RWPE2 (cell line): ENCODE measurements around the gene PAPLN.
A peak's percentile ranks its signal among the peaks of the same experiment; 100 is the strongest.

Experiments
- ATAC-seq: fragments of 200-7000 bp; cut with Tn5 transposase; 3 replicates; pipeline ENCODE4 v1.9.1; 2021; ENCODE audit warnings: low read depth
- DNase-seq: peaks from one replicate; pipeline ENCODE4 v3.0.0-alpha.2; 2020; ENCODE audit warnings: low spot score
- H3K27ac ChIP-seq: fragments of 450-650 bp; 2 replicates; pipeline ENCODE4 v1.5.1; 2017; ENCODE audit warnings: mild to moderate bottlenecking; ENCODE audit not compliant: poor library complexity, severe bottlenecking
- H3K27me3 ChIP-seq: fragments of 250-450 bp; sonication (Bioruptor Pico); 2 replicates; pipeline ENCODE4 v1.5.1; 2021; ENCODE audit warnings: mild to moderate bottlenecking, moderate library complexity; ENCODE audit not compliant: insufficient read depth, poor library complexity, severe bottlenecking
- H3K36me3 ChIP-seq: fragments of 250-450 bp; sonication (Bioruptor Pico); 2 replicates; pipeline ENCODE4 v1.5.1; 2020; ENCODE audit warnings: low read depth, mild to moderate bottlenecking, moderate library complexity
- H3K4me1 ChIP-seq: fragments of 250-450 bp; sonication (Bioruptor Pico); 2 replicates; pipeline ENCODE4 v1.5.1; 2021; ENCODE audit warnings: mild to moderate bottlenecking, moderate library complexity; ENCODE audit not compliant: insufficient read depth, poor library complexity, severe bottlenecking
- H3K4me3 ChIP-seq: fragments of 250-450 bp; sonication (Bioruptor Pico); 2 replicates; pipeline ENCODE4 v1.5.1; 2021; ENCODE audit warnings: mild to moderate bottlenecking, moderate library complexity; ENCODE audit not compliant: severe bottlenecking
- H3K9me3 ChIP-seq: fragments of 250-450 bp; sonication (Bioruptor Pico); 2 replicates; pipeline ENCODE4 v1.5.1; 2021; ENCODE audit warnings: mild to moderate bottlenecking, moderate library complexity; ENCODE audit not compliant: severe bottlenecking
- TF ChIP-seq, protein P1 (sequence below): fragments of 450-650 bp; IDR thresholded peaks from one replicate; pipeline ENCODE4 v1.5.1; 2017; ENCODE audit warnings: mild to moderate bottlenecking, moderate library complexity; ENCODE audit not compliant: poor library complexity, severe bottlenecking

PAPLN gene

DNA sequence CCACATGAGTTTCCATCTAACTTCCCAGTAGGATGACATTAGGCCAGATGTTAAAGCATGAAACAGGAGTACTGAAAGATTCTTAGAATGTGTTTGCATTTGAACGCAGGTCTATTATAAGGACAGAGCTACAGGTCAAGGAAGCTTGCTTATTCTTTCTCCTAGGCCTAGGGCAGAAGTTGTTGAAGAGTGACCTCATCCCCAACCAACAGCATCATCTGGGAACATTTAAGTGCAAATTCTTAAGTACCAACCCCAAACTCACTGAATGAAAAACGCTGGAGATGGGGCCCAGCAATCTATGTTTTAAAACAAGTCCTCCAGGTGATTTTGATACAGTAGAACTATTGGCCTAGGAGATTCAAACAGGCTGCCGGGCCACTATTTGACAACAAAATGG is 52.4 kb downstream of the PAPLN start:
- no peaks in the 10 kb centered on the region for H3K27me3 ChIP-seq
- H3K36me3 ChIP-seq: peaks cover 62% of the 10 kb centered on the region
- TF ChIP-seq, protein P1, sequence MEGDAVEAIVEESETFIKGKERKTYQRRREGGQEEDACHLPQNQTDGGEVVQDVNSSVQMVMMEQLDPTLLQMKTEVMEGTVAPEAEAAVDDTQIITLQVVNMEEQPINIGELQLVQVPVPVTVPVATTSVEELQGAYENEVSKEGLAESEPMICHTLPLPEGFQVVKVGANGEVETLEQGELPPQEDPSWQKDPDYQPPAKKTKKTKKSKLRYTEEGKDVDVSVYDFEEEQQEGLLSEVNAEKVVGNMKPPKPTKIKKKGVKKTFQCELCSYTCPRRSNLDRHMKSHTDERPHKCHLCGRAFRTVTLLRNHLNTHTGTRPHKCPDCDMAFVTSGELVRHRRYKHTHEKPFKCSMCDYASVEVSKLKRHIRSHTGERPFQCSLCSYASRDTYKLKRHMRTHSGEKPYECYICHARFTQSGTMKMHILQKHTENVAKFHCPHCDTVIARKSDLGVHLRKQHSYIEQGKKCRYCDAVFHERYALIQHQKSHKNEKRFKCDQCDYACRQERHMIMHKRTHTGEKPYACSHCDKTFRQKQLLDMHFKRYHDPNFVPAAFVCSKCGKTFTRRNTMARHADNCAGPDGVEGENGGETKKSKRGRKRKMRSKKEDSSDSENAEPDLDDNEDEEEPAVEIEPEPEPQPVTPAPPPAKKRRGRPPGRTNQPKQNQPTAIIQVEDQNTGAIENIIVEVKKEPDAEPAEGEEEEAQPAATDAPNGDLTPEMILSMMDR: no peak
- DNase-seq: no peak
- ATAC-seq: no peak
- H3K27ac ChIP-seq: no peak overlapping the region
- no peaks in the 10 kb centered on the region for H3K4me1 ChIP-seq
- no peak overlapping the region for H3K4me3 ChIP-seq
- H3K9me3 ChIP-seq: no peaks in the 10 kb centered on the region

DNA sequence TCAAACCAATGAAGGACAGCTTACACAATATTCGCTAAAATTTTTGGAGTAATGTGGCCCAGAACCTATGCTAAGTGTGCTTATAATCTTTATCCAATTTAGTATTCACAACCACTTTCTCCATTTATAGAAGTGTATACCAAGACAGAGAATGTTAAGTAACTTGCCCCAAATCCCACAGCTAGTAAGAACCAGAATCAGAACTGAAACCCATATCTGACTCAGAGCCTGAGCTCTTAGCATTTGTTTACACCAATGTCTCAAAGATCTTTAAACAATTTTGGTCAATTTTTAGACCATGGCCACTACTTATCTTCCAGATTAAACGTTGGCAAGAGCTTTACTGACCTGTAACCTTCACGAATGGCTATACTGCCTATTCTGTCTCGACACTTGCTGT is 53.0 kb downstream of the PAPLN start:
- ATAC-seq: no peak
- TF ChIP-seq, protein P1: no peak
- H3K36me3 ChIP-seq: peaks cover 56% of the 10 kb centered on the region

DNA sequence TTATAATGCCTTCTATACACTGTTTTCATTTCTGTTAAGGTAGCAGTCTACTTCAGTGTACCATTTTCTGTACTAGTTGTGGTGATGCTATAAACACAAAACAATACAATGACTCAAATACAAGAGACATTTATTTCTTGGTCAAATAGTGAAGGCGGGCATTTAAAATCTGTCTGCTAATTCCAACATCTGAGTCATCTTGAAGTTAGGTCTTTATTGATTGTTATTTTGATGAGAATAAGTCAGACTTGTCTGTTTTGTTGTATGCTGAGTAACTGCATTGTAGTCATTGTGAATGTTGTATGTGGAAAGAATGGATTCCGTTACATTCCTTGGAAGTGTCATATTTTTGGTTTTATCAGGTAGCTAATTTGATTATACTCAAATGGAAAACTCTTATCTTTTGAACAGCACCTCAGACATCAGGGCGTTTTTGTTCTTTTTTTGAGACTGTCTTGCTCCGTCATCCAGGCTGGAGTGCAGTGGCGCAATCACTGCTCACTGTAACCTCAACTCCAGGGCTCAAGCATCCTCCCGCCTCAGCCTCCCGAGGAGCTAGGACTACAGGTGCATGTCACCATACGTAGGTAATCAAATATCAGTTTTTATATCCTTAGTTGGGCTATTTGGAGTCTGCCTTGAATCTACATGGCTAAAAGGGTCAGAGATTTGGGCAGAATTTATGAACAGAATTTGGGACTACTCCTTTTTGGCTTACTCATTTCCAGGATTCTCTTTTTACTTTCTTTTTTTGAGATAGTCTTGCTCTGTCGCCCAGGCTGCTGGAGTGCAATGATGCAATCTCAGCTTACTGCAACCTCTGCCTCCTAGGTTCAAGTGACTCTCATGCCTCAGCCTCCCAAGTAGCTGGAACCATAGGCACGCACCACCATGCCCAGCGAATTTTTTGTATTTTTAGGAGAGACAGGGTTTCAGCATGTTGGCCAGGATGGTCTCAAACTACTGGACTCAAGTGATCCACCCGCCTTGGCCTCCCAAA is 56.8 kb downstream of the PAPLN start:
- peaks cover 40% of the 10 kb centered on the region for H3K36me3 ChIP-seq
- TF ChIP-seq, protein P1: no peak
- ATAC-seq (no peak), DNase-seq (no peak)
- H3K4me3 ChIP-seq: no peak overlapping the region
- no peak overlapping the region for H3K27ac ChIP-seq
- no peaks in the 10 kb centered on the region for H3K27me3 ChIP-seq
- H3K9me3 ChIP-seq: no peaks in the 10 kb centered on the region
- H3K4me1 ChIP-seq: no peaks in the 10 kb centered on the region

More for the DNA sequence above, 53.0 kb downstream of the PAPLN start:
- Histone ChIP-seq H3K4me1 (no peaks in the 10 kb centered on the region), H3K27ac (no peak overlapping the region), H3K9me3 (no peaks in the 10 kb centered on the region), H3K4me3 (no peak overlapping the region), H3K27me3 (no peaks in the 10 kb centered on the region)
- DNase-seq: no peak

DNA sequence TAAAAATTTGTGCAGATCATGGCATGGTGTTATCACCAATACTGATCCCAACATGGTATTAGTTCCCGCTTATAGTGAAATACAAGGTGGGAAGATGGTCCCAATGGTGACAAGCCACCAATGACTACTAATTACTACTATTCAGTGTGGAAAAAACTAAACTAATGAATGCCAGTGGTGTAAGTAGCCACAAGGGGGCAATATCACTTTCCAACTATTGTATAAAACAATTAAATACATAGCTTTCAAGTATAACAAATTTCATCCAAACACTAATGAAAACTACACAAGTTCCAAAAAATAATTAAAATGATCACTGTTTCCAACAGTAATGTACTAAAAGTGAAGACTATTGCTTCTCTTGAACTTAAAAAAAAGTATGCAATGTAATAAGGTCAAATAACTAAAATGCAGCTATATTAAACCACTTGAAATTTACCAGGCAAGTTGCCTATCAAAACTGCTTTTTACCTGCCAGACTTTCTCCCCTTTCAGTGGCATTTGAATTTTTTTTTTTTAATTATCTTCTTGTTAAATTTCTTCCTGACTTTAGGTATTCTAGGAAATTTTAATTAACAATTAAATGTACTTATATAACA is 58.0 kb downstream of the PAPLN start:
- Histone ChIP-seq H3K27ac (no peak overlapping the region), H3K36me3 (peaks cover 34% of the 10 kb centered on the region), H3K4me3 (no peak overlapping the region), H3K27me3 (no peaks in the 10 kb centered on the region), H3K9me3 (no peaks in the 10 kb centered on the region), H3K4me1 (no peaks in the 10 kb centered on the region)
- TF ChIP-seq, protein P1: peak; percentile 91
- no peak for DNase-seq
- peak; percentile 49; the same call in 1 of the 3 replicates for ATAC-seq
